A549 (cell line): ENCODE measurements around the gene PLCH2. TPM values are rescaled to one million over a fixed set of nuclear protein-coding genes. Genes with fewer than 3 reads are reported as not detected.
A peak's percentile ranks its signal among the peaks of the same experiment; 100 is the strongest.

Experiments used
- ATAC-seq, 2 experiments: fragments of 200-7000 bp in 1 of 2; fragments of >200 bp in 1 of 2; cut with Nextera tagmentation in 1 of 2; cut with Tn5 transposase in 1 of 2; 3 replicates each; pipeline versions ENCODE4 v1.8.0 to v1.9.1; 2018 to 2020; ENCODE audit warnings: mild to moderate bottlenecking in 1 of 2, moderate library complexity in 1 of 2
- CTCF ChIA-PET: fragments of 300-600 bp; sonication (Branson Sonifier 250); formaldehyde crosslinking; extraction: SDS; loops from one replicate; lab custom pipeline; 2021; ENCODE audit warnings: antibody characterized with exemption, inconsistent platforms; lab: Yijun Ruan, JAX
- POLR2A ChIA-PET: fragments of 350-600 bp; formaldehyde crosslinking; extraction: SDS; loops from one replicate; lab custom pipeline; 2021; ENCODE audit warnings: antibody characterized with exemption, inconsistent platforms; lab: Yijun Ruan, JAX
- DNase-seq, 2 experiments: peaks; one replicate each; pipeline versions ENCODE4 v3.0.0 to v3.0.0-alpha.2; 2011 to 2016; ENCODE audit warnings: low read depth in 1 of 2, low spot score in 1 of 2
- FAIRE-seq: peaks from 2 replicates; lab custom pipeline; 2011; peaks lifted over from hg19 to GRCh38; lab: Jason Lieb, UNC
- H3K27ac ChIP-seq, 2 experiments: fragments of >200 bp; sonication (Bioruptor Twin); formaldehyde crosslinking; 3 replicates each; pipeline ENCODE4 v1.5.1; 2016 to 2017
- H3K4me1 ChIP-seq: fragments of >200 bp; sonication (Bioruptor Twin); formaldehyde crosslinking; 3 replicates; pipeline ENCODE4 v1.6.1; 2016
- H3K4me2 ChIP-seq: fragments of >200 bp; sonication (Bioruptor Twin); formaldehyde crosslinking; 3 replicates; pipeline ENCODE4 v1.6.1; 2016
- H3K4me3 ChIP-seq: fragments of >200 bp; sonication (Bioruptor Twin); formaldehyde crosslinking; 3 replicates; pipeline ENCODE4 v1.5.1; 2016
- H3K9me3 ChIP-seq: fragments of >200 bp; sonication (Bioruptor Twin); formaldehyde crosslinking; 3 replicates; pipeline ENCODE4 v1.6.1; 2016
- BCL3 ChIP-seq: fragments of >200 bp; sonication (Bioruptor Twin); formaldehyde crosslinking; IDR thresholded peaks from 3 replicates; pipeline ENCODE4 v1.6.1; 2016
- BHLHE40 ChIP-seq: IDR thresholded peaks from 2 replicates; pipeline ENCODE4 v1.6.1; 2012; ENCODE audit warnings: low read depth, low read length, inconsistent platforms
- CEBPB ChIP-seq, 2 experiments: fragments of >200 bp in 1 of 2; sonication (Bioruptor Twin) in 1 of 2; formaldehyde crosslinking in 1 of 2; IDR thresholded peaks; 2 replicates each; pipeline ENCODE4 v1.6.1; 2012 to 2016
- CHD4 ChIP-seq: fragments of 200-600 bp; sonication (generic); IDR thresholded peaks from 2 replicates; pipeline ENCODE4 v1.6.1; 2016; ENCODE audit warnings: antibody characterized with exemption, mild to moderate bottlenecking, borderline replicate concordance
- CTCF ChIP-seq: fragments of >200 bp; sonication (Bioruptor Twin); formaldehyde crosslinking; IDR thresholded peaks from 3 replicates; pipeline ENCODE4 v1.5.1; 2016
- E2F6 ChIP-seq: IDR thresholded peaks from 2 replicates; pipeline ENCODE4 v1.6.1; 2012; ENCODE audit warnings: low read depth, borderline replicate concordance
- FOXS1 ChIP-seq: fragments of 250-450 bp; sonication (Bioruptor Pico); IDR thresholded peaks from 2 replicates; pipeline ENCODE4 v1.5.0; 2020; ENCODE audit warnings: mild to moderate bottlenecking, moderate library complexity
- HOXA7 ChIP-seq: fragments of 250-450 bp; sonication (Bioruptor Pico); IDR thresholded peaks from 2 replicates; pipeline ENCODE4 v1.5.0; 2020; ENCODE audit warnings: mild to moderate bottlenecking, moderate library complexity
- RAD21 ChIP-seq, 2 experiments: fragments of >200 bp in 1 of 2; sonication (Bioruptor Twin) in 1 of 2; formaldehyde crosslinking in 1 of 2; IDR thresholded peaks in 1 of 2; conservative IDR thresholded peaks in 1 of 2; 2 replicates in 1 of 2; 3 replicates in 1 of 2; pipeline ENCODE4 v1.6.1; 2012 to 2018; ENCODE audit warnings: inconsistent platforms in 1 of 2
- RFX5 ChIP-seq: fragments of 450-650 bp; IDR thresholded peaks from 2 replicates; pipeline ENCODE4 v1.7.1; 2014; ENCODE audit warnings: antibody characterized with exemption, mild to moderate bottlenecking, moderate library complexity
- SMC3 ChIP-seq: fragments of >200 bp; sonication (Bioruptor Twin); formaldehyde crosslinking; IDR thresholded peaks from 3 replicates; pipeline ENCODE4 v1.6.1; 2018; ENCODE audit warnings: inconsistent platforms
- SREBF2 ChIP-seq: fragments of 450-650 bp; IDR thresholded peaks from 2 replicates; pipeline ENCODE4 v1.6.1; 2014; ENCODE audit warnings: mild to moderate bottlenecking, moderate library complexity
- TFCP2L1 ChIP-seq: fragments of 250-450 bp; sonication (Bioruptor Pico); IDR thresholded peaks from 2 replicates; pipeline ENCODE4 v1.5.0; 2021; ENCODE audit warnings: mild to moderate bottlenecking
- TP53 ChIP-seq: fragments of 250-450 bp; sonication (Bioruptor Pico); IDR thresholded peaks from 2 replicates; pipeline ENCODE4 v1.5.0; 2021; ENCODE audit warnings: mild to moderate bottlenecking, moderate library complexity
- ZC3H11A ChIP-seq: fragments of 450-650 bp; IDR thresholded peaks from 2 replicates; pipeline ENCODE4 v1.6.1; 2014; ENCODE audit warnings: antibody characterized with exemption, mild to moderate bottlenecking
- ZFP36 ChIP-seq: fragments of 450-650 bp; IDR thresholded peaks from 2 replicates; pipeline ENCODE4 v1.6.1; 2014; ENCODE audit warnings: borderline replicate concordance; ENCODE audit not compliant: partially characterized antibody
- WGBS: methylation state at CpG from one replicate; pipeline ENCODE4 v1.1.6; 2017; ENCODE audit errors: missing lambda C conversion rate; 5-methylcytosine and 5-hydroxymethylcytosine counted together
- polyA plus RNA-seq, 4 experiments: library from polyadenylated mRNA; depleted of rRNA in 3 of 4; stranded (reverse); fragments of >200 nt; fragmentation: RNase III in 1 of 4; extraction: RNeasy Plus Mini Kit Qiagen cat#74134 plus additional on column Dnase treatment in 1 of 4; gene quantifications; 2 replicates in 3 of 4; 3 replicates in 1 of 4; pipeline ENCODE4 v1.2.3, GENCODE V29; 2011 to 2017

The PLCH2 gene
- polyA plus RNA-seq, 2 of the 4 experiments (the other 2 are of a cell fraction): 0.10 to 0.18 TPM

- TF ChIP-seq SREBF2: no peak
- TF ChIP-seq FOXS1 (CRISPR knock-in tag): no peak
- no peak for TF ChIP-seq ZFP36
- no peak for TF ChIP-seq TFCP2L1 (CRISPR knock-in tag)
- TF ChIP-seq CEBPB (IDR thresholded peaks at IDR 0.05): no peak
- TF ChIP-seq ZC3H11A: no peak
- TF ChIP-seq BCL3: no peak
These were observed 34.3 kb upstream of the PLCH2 start (continued) for GRCh38 chr1:2441746-2442145.

- ChIA-PET CTCF (interaction anchor here (0.7 to 6.8 kb wide), 5 partner anchors 13 to 104 kb away, joined by 3 to 51 read pairs (median 3); no protein-coding TSS in a partner anchor), POLR2A (no interaction called here)
- H3K4me2 ChIP-seq: no peak overlapping the region; the same call in 2 of the 3 replicates
- DNase-seq: no peak
- no CpG with 5 or more reads among the region's 6 CpGs for WGBS
- no peak overlapping the region for H3K27ac ChIP-seq
- no peak for FAIRE-seq
- ATAC-seq: no peak
- H3K4me3 ChIP-seq: no peak overlapping the region
- TF ChIP-seq CHD4: no peak
- TF ChIP-seq BHLHE40: no peak
- TF ChIP-seq E2F6: no peak
- H3K4me1 ChIP-seq: peaks cover 19% of the 10 kb centered on the region
- no peaks in the 10 kb centered on the region for H3K9me3 ChIP-seq
These were observed 33.4 kb upstream of the PLCH2 start for GRCh38 chr1:2442661-2443060.

- ATAC-seq (peak in 1 of 2 experiments; percentile 43; a peak in 3 of 6 replicates), FAIRE-seq (no peak)
- peak overlapping the region; percentile 93 for H3K4me2 ChIP-seq
- CTCF ChIA-PET: interaction anchor here (0.9 to 6.8 kb wide), 18 partner anchors 9 to 103 kb away, joined by 3 to 51 read pairs (median 4); no protein-coding TSS in a partner anchor
- WGBS: 0% methylated on average over 4 of the region's 107 CpGs
- POLR2A ChIA-PET: interaction anchor here (0.6 kb wide), 1 partner anchor 34 kb away, joined by 5 read pairs; no protein-coding TSS in a partner anchor
- H3K4me3 ChIP-seq: peak overlapping the region; percentile 44
- peaks cover 27% of the 10 kb centered on the region for H3K4me1 ChIP-seq
- peak overlapping the region in 1 of 2 experiments; percentile 51; a peak in 3 of 6 replicates for H3K27ac ChIP-seq
- no peaks in the 10 kb centered on the region for H3K9me3 ChIP-seq
- TF ChIP-seq SMC3: peak; percentile 65
- peak; percentile 44 for TF ChIP-seq CTCF
- TF ChIP-seq RFX5: no peak
- peak; percentile 47 to 66 for TF ChIP-seq RAD21 (conservative IDR thresholded peaks at IDR 0.05 in 1 of 2, IDR thresholded peaks at IDR 0.05 in 1 of 2)
- TF ChIP-seq HOXA7 (CRISPR knock-in tag): no peak
- TF ChIP-seq TP53 (CRISPR knock-in tag): no peak
- TF ChIP-seq, all 56 proteins: peak for 3
- DNase-seq: no peak
These were observed 32.6 kb upstream of the PLCH2 start for GRCh38 chr1:2443277-2444137.
